Effector memory CD8-positive, alpha-beta T cell (primary cell): ENCODE measurements around the gene ADCY9.
"Not testable (repeated sequence)": the region's sequence is repeated elsewhere in the genome, so short reads cannot be mapped to it uniquely, and the experiment has no call there.

Experiments
- ATAC-seq: fragments of 150-1000 bp; cut with Tn5 transposase; replicated peaks from 2 replicates; pipeline ENCODE4 v1.10.0; 2021; ENCODE audit warnings: mild to moderate bottlenecking, moderate library complexity
- DNase-seq, 3 experiments: peaks; one replicate each; pipeline ENCODE4 v3.0.0; 2021
- H3K27ac Mint-ChIP-seq, 2 donors: one replicate each; pipeline ENCODE4 v1.8.0; 2022; ENCODE audit warnings: mild to moderate bottlenecking in 2 of 2, mixed read lengths in 2 of 2, moderate library complexity in 2 of 2
- H3K27me3 Mint-ChIP-seq, 2 donors: one replicate each; pipeline ENCODE4 v1.8.0; 2022; ENCODE audit warnings: mixed read lengths in 2 of 2
- H3K36me3 Mint-ChIP-seq: one replicate; pipeline ENCODE4 v1.8.0; 2022; ENCODE audit warnings: mild to moderate bottlenecking, moderate library complexity, mixed read lengths; ENCODE audit not compliant: insufficient read depth
- H3K4me1 Mint-ChIP-seq, 2 donors: one replicate each; pipeline ENCODE4 v1.8.0; 2022; ENCODE audit warnings: low read depth in 2 of 2, mixed read lengths in 2 of 2
- H3K4me3 Mint-ChIP-seq, 2 donors: one replicate each; pipeline ENCODE4 v1.8.0; 2022; ENCODE audit warnings: mild to moderate bottlenecking in 2 of 2, mixed read lengths in 2 of 2, moderate library complexity in 2 of 2
- H3K9me3 Mint-ChIP-seq, 2 donors: one replicate each; pipeline ENCODE4 v1.8.0; 2022; ENCODE audit warnings: mixed read lengths in 2 of 2

ADCY9 gene

GRCh38 chr16:3968551-3968950, 147.7 kb downstream of the ADCY9 start:
- peak overlapping the region in 1 of 2 donors; percentile 88 for H3K27ac Mint-ChIP-seq
- H3K4me1 Mint-ChIP-seq = peaks cover 1 to 4% of the 10 kb centered on the region in 2 donors
- ATAC-seq = no peak
- no peaks in the 10 kb centered on the region for H3K27me3 Mint-ChIP-seq
- no peaks in the 10 kb centered on the region for H3K9me3 Mint-ChIP-seq
- H3K36me3 Mint-ChIP-seq = peaks cover 12% of the 10 kb centered on the region
- no peak overlapping the region for H3K4me3 Mint-ChIP-seq
- DNase-seq = no peak

GRCh38 chr16:3966681-3967080, 149.6 kb downstream of the ADCY9 start:
- H3K4me1 Mint-ChIP-seq = peaks cover 12% of the 10 kb centered on the region in 2 donors
- H3K27ac Mint-ChIP-seq = peak overlapping the region in 1 of 2 donors; percentile 80
- no peak overlapping the region for H3K4me3 Mint-ChIP-seq
- no peak for DNase-seq
- H3K9me3 Mint-ChIP-seq = no peaks in the 10 kb centered on the region
- no peak for ATAC-seq
- peaks cover 17% of the 10 kb centered on the region for H3K36me3 Mint-ChIP-seq
- H3K27me3 Mint-ChIP-seq = no peaks in the 10 kb centered on the region

- H3K36me3 Mint-ChIP-seq = peaks cover 17% of the 10 kb centered on the region
- no peak overlapping the region for H3K4me3 Mint-ChIP-seq
- no peaks in the 10 kb centered on the region for H3K9me3 Mint-ChIP-seq
- H3K27me3 Mint-ChIP-seq = no peaks in the 10 kb centered on the region
- ATAC-seq (no peak), DNase-seq (no peak)
- H3K4me1 Mint-ChIP-seq = peaks cover 12% of the 10 kb centered on the region in 2 donors
- no peak overlapping the region for H3K27ac Mint-ChIP-seq
Observed at GRCh38 chr16:3965781-3966582, 150.3 kb downstream of the ADCY9 start.

- ATAC-seq (no peak), DNase-seq (no peak)
- Mint-ChIP-seq H3K4me3 (no peak overlapping the region), H3K27ac (peak overlapping the region; percentile 44 to 94), H3K27me3 (no peaks in the 10 kb centered on the region), H3K9me3 (no peaks in the 10 kb centered on the region), H3K36me3 (peaks cover 17% of the 10 kb centered on the region), H3K4me1 (peaks cover 12% of the 10 kb centered on the region in 2 donors)
Observed at GRCh38 chr16:3965306-3965705, 150.9 kb downstream of the ADCY9 start.

- Mint-ChIP-seq H3K27ac (peak overlapping the region; percentile 94 to 97), H3K4me3 (no peak overlapping the region), H3K36me3 (peaks cover 17% of the 10 kb centered on the region), H3K27me3 (no peaks in the 10 kb centered on the region), H3K9me3 (no peaks in the 10 kb centered on the region), H3K4me1 (peaks cover 12% of the 10 kb centered on the region in 2 donors)
- ATAC-seq = no peak
- DNase-seq = no peak
Observed at GRCh38 chr16:3964686-3965290, 151.5 kb downstream of the ADCY9 start.

GRCh38 chr16:3963886-3964685, 152.2 kb downstream of the ADCY9 start:
- Mint-ChIP-seq H3K27ac (peak overlapping the region; percentile 94 to 97), H3K27me3 (no peaks in the 10 kb centered on the region), H3K4me1 (peaks cover 12% of the 10 kb centered on the region in 2 donors), H3K9me3 (no peaks in the 10 kb centered on the region), H3K4me3 (no peak overlapping the region), H3K36me3 (peaks cover 17% of the 10 kb centered on the region)
- no peak for DNase-seq
- no peak for ATAC-seq

GRCh38 chr16:3963203-3963602, 153.0 kb downstream of the ADCY9 start:
- Mint-ChIP-seq H3K4me3 (peak overlapping the region; percentile 64 to 73), H3K9me3 (no peaks in the 10 kb centered on the region), H3K36me3 (peaks cover 17% of the 10 kb centered on the region), H3K27ac (peak overlapping the region; percentile 94 to 97), H3K27me3 (no peaks in the 10 kb centered on the region), H3K4me1 (peaks cover 12% of the 10 kb centered on the region in 2 donors)
- DNase-seq = peak; percentile 35 to 45 (median 43)
- ATAC-seq = peak; percentile 70

GRCh38 chr16:3961449-3961849, 154.8 kb downstream of the ADCY9 start:
- H3K36me3 Mint-ChIP-seq = peaks cover 17% of the 10 kb centered on the region
- peaks cover 14% of the 10 kb centered on the region in 2 donors for H3K27me3 Mint-ChIP-seq
- peak overlapping the region; percentile 86 to 94 for H3K27ac Mint-ChIP-seq
- no peak for DNase-seq
- no peak for ATAC-seq
- peaks cover 12% of the 10 kb centered on the region in 2 donors for H3K4me1 Mint-ChIP-seq
- H3K4me3 Mint-ChIP-seq = peak overlapping the region in 1 of 2 donors; percentile 52
- no peaks in the 10 kb centered on the region for H3K9me3 Mint-ChIP-seq

- H3K4me3 Mint-ChIP-seq, ATAC-seq, H3K9me3 Mint-ChIP-seq, DNase-seq: not testable (repeated sequence)
- Mint-ChIP-seq H3K27me3 (peaks cover 14 to 19% of the 10 kb centered on the region in 2 donors), H3K36me3 (peaks cover 12% of the 10 kb centered on the region), H3K27ac (peak overlapping the region in 1 of 2 donors; percentile 86), H3K4me1 (peaks cover 12% of the 10 kb centered on the region in 2 donors)
Observed at GRCh38 chr16:3959926-3960590, 156.2 kb downstream of the ADCY9 start.

GRCh38 chr16:3959148-3959547, 157.1 kb downstream of the ADCY9 start:
- H3K4me3 Mint-ChIP-seq = no peak overlapping the region
- H3K27me3 Mint-ChIP-seq = peaks cover 23 to 28% of the 10 kb centered on the region in 2 donors
- no peak overlapping the region for H3K27ac Mint-ChIP-seq

GRCh38 chr16:3957344-3957980, 158.8 kb downstream of the ADCY9 start:
- Mint-ChIP-seq H3K27ac (no peak overlapping the region), H3K36me3 (no peaks in the 10 kb centered on the region), H3K4me1 (no peaks in the 10 kb centered on the region), H3K9me3 (no peaks in the 10 kb centered on the region), H3K27me3 (peaks cover 27 to 38% of the 10 kb centered on the region in 2 donors), H3K4me3 (no peak overlapping the region)
- DNase-seq (no peak), ATAC-seq (no peak)

More at GRCh38 chr16:3959148-3959547, 157.1 kb downstream of the ADCY9 start:
- Mint-ChIP-seq H3K4me1 (peaks cover 12% of the 10 kb centered on the region in 2 donors), H3K9me3 (no peaks in the 10 kb centered on the region), H3K36me3 (peaks cover 12% of the 10 kb centered on the region)
- ATAC-seq (no peak), DNase-seq (no peak)

GRCh38 chr16:3954411-3954921, 161.8 kb downstream of the ADCY9 start:
- no peaks in the 10 kb centered on the region for H3K36me3 Mint-ChIP-seq
- H3K9me3 Mint-ChIP-seq = no peaks in the 10 kb centered on the region
- no peak overlapping the region for H3K27ac Mint-ChIP-seq
- peaks cover 0 to 6% of the 10 kb centered on the region in 2 donors for H3K4me1 Mint-ChIP-seq
- no peak for DNase-seq
- peaks cover 43 to 60% of the 10 kb centered on the region in 2 donors for H3K27me3 Mint-ChIP-seq
- no peak for ATAC-seq
- H3K4me3 Mint-ChIP-seq = no peak overlapping the region
